Measurements from ENCODE around the gene UBE2F.

- TF ChIP-seq CTCF (IDR thresholded peaks at IDR 0.05) (no peak), POLR2AphosphoS5 (IDR thresholded peaks at IDR 0.05) (no peak), POLR2A (IDR thresholded peaks at IDR 0.05) (no peak)
These were observed 77.0 kb downstream of the UBE2F start for GRCh38 chr2:238043851-238044250.
